Activated CD4-positive, alpha-beta T cell treated with anti-CD3 and anti-CD28 coated beads, Interleukin-2, amount 50 U/mL, for 1 hour (primary cell): ENCODE measurements around the gene TSN.
"Not testable (repeated sequence)": the region's sequence is repeated elsewhere in the genome, so short reads cannot be mapped to it uniquely, and the experiment has no call there.

Experiments used
- DNase-seq: peaks from one replicate; pipeline ENCODE4 v3.0.0-alpha.2; 2020

The TSN gene

DNA sequence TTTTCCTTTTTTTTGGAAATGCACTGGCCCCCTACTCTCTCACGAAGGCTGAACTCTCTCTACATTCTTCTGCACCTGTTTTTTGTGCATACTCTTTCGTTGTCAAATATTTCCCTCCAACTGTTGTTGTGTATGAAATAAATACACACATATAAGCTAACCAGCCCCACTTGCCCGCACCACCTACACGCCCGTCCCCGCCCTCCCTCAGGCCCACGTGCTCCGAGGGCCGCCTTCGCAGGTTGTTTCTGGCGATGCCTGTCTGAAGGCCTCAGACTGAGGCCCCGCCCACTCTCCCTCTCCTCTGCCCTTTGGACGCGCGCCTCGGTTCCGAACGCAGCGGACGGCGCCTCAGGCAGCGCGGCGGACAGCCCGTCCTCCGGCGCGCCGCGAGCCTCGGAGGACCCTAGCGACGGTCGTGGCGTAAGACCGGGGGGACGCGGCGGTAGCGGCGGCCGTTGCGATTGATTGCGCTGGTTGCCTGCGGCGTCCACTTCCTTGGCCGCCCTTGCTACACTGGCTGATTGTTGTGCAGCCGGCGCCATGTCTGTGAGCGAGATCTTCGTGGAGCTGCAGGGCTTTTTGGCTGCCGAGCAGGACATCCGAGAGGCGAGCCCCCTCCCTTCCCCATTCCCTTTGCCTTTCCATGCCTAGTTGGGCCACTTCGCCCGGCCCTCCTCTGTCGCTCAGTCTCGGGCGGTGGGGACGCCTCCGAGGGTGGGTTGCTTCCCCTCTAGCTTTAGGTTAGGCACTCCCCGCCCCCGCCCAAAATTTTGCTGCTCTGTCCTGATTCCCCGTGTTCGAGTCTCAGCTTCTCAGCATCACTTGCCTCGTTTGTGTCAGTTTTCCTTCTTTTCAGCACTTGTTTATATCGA, at the start of gene TSN:
Gene TSN, plus strand, starts transcription at position 415 of the 875 bp plus-strand sequence. Its CDS starts 129 bp downstream, at position 544.
- DNase-seq: peak; percentile 97

DNA sequence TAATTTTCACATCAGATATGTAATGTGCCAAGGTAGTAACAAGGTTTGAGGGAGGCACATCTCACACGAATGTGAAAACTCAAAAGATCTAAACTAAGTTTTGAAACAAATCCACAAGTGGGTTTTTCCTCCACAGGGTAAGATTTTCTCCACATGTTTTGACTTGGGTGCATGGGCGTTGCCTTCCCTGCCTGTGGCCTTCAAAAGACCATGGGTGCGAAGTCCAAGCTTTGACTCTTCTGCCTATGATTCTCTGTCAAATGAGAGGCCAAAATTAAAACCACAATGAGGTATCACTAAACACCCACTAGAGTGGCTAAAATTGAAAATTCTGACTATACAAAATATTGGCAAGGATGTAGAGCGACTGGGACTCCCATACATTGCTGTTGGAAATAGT, 49.5 kb upstream of the TSN start:
- no peak for DNase-seq

DNA sequence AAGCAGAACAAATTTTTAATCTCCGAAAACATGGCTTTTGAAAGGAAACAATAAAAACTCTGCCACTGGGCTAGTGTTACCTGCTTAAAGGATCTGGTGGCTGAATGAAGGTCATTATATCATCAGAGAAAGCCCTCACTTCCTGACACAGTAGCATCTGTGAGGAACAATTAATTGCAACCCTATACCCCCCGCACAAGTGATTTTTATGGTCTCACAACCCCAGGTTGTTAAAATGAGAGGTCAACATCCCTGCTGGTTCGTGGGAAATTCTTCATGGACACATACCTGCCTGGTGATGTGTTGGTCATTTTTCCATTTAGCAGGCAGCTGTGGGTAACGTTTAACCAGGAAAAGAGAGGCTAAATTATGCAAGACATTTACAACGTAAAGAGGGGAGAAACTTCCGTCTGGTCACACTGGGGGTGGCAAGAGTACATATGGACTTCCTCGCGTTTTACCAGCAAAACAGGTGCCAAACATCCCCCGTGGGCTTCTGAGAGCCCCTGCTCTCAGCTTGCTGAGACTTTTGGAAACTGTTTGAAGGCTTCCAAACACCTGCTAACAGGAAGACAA, 48.0 kb upstream of the TSN start:
- no peak for DNase-seq

DNA sequence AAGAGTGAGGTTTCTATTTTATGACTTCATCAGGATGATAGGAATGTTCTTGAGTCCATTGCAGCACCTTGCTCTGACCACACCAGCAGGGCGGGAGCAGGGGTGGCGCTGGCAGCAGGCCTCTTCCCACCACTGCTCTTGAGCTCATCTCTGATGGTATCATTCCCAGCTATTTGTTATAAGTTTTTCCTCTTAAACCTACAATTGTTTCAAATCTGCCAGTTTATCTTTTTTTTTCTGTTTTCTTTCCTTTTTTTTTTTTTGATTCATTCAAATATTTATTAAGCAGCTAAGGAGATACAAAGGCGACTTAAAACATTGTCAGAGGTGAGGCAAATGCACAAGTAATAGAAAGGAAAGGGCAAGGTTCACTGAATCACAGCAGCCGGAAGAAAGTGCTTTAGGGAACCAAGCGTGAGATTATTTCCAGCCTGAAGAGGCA, 47.5 kb upstream of the TSN start:
- DNase-seq: no peak

DNA sequence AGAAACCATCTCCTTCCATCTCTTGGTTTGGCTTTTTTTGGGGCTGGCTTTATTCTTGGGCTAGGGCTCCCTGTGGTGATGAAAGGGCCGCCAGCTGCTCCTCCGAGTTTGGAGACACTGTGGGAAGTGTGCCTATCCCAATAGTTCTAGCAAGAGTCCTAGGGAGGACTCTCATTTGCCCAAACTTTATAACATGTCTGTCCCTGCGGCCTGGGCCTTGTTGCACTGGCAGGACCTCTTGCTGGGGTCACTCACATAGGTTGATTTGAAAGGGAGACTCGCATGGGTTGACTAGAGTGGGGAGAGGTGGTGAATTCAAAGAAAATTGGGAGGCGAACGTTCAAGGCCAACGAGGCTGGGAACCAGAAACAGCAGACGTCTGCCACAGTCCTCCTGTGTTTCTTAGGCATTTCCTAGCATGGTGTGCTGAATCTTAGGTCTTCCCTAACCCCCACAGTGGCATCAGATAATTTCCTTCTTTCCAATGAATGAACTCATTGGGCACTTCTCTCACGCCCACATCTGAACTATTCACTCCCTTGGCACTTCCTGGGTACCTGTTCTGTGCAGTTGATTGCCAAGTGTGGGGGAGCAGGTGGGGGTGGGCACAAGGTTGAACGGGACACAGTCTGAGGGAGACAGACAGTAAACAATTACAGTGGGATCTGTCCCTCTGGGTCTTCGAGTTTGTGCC, 45.5 kb upstream of the TSN start:
- no peak for DNase-seq

DNA sequence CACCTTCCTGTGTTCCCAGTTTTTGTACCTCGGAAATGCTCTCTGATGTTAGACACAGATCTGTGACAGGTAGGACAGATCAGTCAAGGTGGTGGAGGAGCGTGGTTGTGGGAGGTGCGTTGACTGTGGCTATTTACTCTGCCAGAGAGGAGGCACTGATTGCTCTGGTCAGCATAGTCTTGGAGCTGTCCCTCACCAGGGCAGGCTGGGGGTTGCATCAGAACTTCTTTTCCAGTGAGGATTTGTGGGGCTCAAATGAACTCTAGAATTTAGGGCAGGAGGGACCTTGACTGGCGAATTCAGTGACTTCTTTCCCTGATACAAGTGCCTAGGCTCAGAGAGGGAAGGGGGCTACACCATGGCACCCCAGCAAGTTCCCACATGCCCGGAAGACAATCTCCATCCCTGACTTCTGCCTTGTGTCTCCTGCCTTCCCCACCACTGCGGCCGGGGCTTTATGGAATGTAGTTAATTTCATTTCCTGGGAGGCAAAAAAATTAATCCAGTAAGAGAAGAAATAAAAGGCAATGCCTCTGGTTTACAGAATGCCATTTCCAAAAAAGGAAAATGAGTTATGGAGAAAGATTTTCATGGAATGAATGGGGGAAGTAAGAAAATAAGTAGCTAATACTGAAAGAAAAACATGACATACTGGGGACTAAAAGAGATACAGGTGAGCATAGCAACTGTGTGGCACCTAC, 44.8 kb upstream of the TSN start:
- DNase-seq: no peak

DNA sequence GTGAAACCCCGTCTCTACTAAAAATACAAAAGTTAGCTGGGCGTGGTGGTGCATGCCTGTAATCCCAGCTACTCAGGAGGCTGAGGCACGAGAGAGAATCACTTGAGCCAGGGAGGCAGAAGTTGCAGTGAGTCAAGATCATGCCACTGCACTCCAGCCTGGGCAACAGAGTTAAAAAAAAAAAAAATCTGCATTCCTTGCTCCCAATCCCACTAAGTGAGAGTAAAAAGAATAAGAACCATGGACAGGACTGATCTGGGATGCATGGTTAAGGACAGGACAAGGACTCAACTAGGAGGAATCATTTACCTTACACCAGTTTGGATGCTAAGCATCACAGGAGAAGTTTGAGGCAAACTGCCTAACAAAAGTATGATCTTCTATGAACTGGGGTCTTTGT, 44.0 kb upstream of the TSN start:
- not testable (repeated sequence) for DNase-seq

DNA sequence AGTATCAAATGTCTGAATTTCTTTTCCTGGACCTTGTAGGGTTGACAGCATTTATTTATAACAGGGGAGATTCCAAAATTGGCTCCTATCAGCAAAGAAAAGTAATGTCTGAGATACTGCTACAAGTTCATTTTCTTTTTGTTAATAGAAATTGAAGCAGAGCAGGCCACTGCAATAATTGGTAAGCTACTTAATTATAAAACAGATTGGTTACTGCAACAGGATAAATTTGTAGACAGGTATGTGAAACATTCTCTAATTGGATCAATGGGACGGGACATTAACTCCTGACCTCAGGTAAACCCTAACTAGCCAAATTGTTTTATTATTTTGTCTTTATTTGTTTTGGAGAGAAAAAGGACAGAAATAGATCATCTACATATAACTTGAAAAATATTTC, 39.3 kb upstream of the TSN start:
- DNase-seq: no peak

DNA sequence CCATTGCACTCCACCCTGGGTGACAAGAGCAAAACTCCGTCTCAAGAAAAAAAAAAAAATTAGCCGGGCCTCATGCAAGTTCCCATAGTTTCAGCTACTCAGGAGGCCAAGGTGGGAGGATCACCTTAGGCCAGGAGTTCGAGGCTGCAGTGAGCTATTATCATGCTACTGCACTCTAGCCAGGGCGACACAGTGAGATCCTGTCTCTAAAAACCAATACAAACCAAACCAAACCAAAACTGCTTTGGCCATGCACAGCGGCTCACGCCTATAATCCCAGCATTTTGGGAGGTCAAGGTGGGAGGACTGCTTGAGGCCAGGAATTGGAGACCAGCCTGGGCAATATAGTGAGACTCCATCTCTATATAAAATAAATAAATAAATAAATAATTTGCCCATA, 37.9 kb upstream of the TSN start:
- no peak for DNase-seq

DNA sequence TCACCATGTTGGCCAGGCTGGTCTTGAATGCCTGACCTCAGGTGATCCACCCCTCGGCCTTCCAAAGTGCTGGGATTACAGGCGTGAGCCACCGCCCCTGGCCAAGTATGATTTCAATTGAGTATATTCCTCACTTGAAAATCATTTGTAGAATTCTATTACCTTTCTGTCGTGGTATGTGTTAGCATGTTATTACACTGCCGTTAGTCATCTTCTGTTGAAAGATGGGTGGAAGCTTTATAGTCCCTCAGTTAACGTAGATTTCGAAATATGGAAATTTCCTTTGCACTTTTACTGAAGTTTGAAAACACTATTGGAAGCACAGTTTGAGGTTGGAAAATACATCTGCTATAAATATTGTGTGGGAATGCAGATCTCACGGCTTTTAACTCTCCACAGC, 33.5 kb upstream of the TSN start:
- DNase-seq: no peak

DNA sequence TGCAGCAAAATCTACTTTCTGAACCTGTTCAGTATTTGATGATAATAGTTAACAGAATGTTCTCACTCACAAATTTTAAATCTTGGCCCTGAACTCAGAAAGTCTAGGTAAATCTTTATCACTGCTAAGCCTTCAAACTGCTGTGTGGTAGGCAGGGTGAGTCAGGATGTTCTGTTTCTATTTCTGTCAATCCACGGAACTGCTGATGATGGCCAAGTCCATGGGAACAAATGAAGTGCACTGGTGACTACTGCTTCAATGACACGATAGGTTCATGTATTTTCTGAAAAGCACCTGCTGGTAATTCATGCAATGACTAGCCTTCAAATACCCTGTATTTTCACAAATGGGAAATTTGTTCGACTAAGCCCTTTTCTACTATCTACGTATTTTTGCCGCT, 33.0 kb upstream of the TSN start:
- no peak for DNase-seq

DNA sequence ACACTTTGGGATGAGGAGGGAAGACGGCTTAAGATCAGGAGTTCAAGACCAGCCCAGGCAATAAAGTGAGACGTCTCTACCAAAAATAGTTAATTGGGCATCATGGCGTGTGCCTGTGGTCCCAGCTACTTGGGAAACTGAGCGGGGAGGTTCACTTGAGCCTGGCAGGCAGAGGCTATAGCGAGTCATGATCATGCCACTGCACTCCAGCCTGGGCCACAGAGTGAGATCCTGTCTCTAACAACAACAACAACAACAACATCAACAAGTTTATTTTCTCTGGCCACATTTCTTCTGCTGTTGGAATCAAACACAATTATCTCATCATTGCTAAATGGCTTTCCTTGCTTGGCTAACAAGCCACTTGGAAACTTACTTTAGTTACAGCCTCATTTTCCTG, 32.1 kb upstream of the TSN start:
- DNase-seq: no peak

DNA sequence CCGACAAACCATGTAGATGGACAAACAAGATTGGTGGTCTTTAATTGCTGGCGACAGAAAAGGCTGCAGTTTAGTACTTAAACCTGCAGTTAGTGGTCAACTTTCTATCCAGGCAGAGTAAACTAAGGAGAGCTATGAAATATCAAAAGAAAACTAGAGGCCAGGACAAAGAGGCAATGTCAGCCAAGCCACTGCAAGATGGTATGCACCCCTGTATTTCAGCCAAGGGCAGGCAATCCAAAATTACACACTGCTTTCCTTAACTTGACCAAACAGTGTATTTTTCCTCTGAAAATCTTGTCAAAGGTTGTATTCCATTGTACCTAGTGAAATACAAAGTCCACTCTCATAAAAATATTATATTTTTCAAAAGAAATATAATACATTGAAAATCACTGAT, 28.1 kb upstream of the TSN start:
- no peak for DNase-seq

DNA sequence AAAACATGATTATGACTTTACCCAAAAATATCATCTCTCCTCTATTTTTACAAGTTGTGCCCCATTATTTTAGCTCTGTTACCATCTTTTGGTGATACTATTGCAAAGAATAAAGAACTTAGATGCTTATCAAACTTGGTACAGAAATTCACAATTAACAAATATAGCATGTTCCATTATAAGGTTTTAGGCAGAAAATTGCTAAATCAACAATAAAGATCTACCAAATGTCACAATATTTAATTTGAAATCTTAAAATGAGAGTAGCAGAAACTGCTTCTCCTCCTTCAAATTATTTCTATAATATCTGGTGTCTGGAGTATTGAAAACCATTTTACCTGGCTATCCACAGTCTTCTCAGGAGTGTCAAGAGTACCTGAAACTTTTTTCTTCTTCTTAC, 27.5 kb upstream of the TSN start:
- no peak for DNase-seq

DNA sequence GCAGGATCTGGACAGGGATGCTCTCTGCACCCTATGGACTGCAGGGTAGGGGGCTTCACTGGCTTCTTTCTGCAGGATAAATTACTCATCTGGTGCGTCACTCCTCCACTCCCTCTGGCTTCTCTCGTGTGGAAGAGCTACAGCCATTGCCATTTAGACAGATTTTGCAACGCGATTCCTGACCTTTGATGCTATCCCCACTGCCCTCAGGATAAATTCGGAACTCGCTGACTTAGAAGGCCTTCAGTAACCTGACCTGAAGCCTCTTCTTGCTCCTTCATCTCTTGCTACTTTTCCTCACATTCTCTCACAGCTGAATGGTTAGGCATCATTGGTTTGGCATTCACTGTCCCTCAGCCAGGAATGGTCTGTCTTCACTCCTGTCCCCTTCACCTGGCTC, 24.1 kb upstream of the TSN start:
- DNase-seq: no peak

DNA sequence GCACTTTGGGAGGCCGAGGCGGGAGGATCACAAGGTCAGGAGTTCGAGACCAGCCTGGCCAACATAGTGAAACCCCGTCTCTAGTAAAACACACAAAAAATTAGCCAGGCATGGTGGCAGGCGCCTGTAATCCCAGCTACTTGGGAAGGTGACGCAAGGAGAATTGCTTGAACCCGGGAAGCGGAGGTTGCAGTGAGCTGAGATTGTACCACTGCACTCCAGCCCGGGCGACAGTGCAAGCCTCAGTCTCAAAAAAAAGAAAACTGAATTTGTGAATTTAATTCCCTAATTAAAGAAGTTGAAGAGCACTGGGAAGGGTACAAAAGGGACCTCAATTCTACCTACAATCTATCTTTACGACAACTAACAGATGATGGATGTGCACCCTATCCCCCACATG, 20.9 kb upstream of the TSN start:
- not testable (repeated sequence) for DNase-seq

DNA sequence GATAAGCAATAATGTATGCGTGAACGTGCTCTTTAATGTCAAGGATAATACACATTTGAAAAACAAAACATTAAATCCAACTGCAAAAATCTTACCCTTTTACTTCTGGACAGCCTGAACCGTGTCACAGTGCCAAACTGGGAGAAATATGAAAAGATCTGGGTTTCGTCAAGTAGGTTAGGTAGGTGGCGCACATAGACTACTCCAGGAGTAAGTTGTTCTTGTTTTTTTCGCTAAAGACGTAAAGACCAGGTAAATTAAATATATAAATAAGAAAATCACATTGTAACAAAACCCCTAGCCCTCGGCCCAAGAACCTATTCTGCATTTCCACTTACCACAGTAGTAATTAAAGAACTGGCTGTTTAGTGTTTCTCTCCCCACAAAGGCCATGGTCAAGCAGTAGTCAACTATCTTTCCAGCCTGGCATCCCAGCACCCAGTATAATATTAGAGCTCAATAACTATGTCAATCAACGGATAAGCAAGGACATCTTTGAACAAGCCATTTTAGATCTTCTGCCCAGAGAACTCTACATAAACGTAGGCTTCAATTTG, 19.9 kb upstream of the TSN start:
- DNase-seq: no peak

DNA sequence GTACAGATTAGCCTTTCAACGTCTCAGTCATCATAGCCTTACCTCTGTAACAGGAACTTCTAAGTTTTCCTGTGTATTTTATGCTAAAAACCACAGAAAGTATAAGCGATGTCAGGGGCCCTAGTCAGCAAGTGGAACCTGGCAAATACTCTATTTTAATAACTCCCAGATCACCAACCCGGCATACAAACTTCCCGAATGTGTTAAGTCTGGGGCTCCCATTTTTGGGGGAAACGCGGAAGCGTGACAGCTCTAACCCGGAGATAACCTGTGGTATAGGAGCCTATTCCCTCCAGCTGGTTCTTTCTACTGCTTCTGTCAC, 19.4 kb upstream of the TSN start:
- no peak for DNase-seq

DNA sequence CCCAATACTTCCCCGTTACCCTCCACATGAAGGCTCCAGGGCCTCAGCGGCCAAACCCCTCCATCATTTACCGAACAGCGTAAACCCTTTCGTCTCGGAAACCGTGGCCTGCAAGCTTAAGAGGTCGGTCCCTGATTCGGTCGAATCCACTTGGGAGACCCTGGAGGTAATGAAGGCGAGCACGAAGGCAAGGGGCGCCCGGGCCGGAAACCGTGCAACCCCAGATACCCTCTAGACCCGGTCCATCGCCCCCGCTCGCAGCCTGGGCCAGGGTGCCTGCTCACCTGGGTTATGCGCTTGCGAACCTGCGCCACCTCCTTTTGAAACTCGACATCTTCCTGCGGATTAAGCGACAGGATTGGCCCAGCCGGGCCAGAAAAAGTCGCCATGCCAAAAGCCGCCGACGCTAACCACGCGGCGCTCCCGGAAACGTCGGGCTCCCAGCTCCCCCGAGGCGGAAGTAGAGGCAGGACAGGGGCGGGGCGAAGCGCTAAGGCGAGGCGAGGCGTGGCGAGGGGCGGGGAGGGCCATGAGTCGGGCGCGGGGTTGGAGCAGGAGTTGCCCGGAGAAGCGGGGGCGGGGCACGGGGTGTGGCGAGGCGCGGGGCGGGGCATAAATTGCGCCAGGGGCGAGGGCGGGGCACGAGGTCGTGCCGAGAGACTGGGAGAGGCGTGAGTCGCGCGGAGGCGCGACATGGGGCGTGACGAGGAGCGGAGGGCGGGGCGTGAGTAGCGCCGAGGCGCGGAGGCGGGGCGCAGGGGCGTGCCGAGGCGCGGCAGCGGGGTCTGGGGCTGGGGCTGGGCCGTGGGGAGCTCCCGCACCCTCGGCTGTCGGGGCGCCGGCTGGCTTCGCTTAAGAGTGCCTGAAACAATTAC, 18.8 kb upstream of the TSN start, which contains the start of gene NIFK:
Gene NIFK, minus strand, starts transcription at position 414 of the 875 bp plus-strand sequence. Its CDS starts 25 bp downstream, at position 389.
- peak; percentile 100 for DNase-seq

DNA sequence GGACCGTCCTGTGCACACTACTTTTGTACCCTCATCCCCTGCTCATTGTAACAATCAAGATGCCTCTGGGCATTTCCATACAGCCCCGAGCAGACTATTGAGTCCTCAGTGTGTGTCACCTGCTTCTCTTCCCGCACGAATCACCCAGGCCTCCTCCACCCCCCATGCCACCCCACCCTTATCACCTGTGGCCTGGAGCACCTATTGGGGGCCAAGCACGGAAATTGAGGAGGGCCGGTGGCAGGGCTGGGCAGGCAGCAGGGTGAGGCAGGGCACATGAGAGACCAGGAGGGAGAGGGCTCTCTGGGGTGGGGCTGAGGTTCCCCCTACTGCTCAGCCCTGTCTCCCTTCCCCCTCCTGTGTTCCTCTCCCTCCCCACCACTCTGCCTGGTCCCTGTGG, 14.5 kb upstream of the TSN start:
- no peak for DNase-seq

DNA sequence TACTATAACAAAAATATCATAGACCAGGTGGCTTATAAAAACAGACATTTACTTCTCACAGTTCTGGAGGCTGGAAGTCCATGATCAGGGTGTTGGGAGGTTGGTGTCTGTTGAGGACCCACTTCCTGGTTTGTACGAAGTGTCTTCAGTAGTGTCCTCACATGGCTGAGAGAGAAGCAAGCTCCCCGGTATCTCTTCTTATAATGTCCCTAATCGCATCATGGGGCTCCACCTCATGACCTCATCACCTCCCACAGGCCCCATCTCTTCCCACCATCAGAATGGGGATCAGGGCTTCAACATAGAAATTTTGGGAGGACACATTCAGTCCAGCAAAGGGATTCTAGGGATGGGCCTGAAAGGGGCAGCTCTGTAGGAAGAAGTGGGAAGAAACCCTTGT, 14.0 kb upstream of the TSN start:
- DNase-seq: no peak

DNA sequence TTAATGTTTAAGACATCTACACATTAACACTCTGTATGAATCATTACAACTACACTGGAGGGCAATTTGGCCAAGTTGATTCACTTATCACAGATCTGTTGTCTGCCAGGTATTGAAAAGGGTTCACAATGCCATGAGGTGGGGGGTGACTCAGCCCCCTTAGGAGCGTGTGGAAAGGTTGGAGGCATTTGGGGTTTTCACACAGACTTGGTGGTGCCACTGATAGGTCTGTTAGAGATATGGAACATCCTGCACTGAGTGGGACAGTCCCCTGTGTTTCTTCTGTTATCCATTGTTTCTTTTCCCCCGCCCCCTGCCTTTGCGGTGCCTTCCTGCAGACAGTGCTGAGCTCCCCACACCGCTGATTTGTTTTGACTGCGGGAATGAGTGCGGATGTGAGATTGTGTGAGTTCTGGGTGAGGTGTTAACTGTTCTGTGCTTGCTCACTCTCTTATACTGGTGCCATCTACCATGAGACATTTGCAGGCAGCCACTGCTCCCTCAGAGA, 9.3 kb upstream of the TSN start:
- DNase-seq: no peak
